ENCODE results near the gene ANXA6. TPM values are rescaled to one million over a fixed set of nuclear protein-coding genes. Genes with fewer than 3 reads are reported as not detected.

The ANXA6 gene
- total and polyA plus RNA-seq, 9 of the 15 experiments (the other 6 are each of a cell fraction or from before 2014, with no cell fraction given) = 0.70 to 13.2 (median 8.3) TPM

GRCh38 chr5:151122828-151123227 lies 34.8 kb downstream of the ANXA6 start (continued):
- TF ChIP-seq MGA (IDR thresholded peaks at IDR 0.05) (peak; percentile 82), JUND (IDR thresholded peaks at IDR 0.05; ENCODE audit: borderline replicate concordance, low read depth, low read length) (peak; percentile 43; the same call in 1 of the 2 replicates), JUND (tag; IDR thresholded peaks at IDR 0.05; ENCODE audit: borderline replicate concordance, low read depth, low read length) (no peak), ZNF280A (IDR thresholded peaks at IDR 0.05; ENCODE audit: low read depth, partially characterized antibody) (no peak), PKNOX1 (IDR thresholded peaks at IDR 0.05) (peak; percentile 68), NFE2 (IDR thresholded peaks at IDR 0.05; ENCODE audit: low read depth) (peak; percentile 55; the same call in 1 of the 2 replicates), POU5F1 (IDR thresholded peaks at IDR 0.05; ENCODE audit: borderline replicate concordance, low read depth, low read length, partially characterized antibody) (no peak), MCM7 (IDR thresholded peaks at IDR 0.05) (no peak), ZNF124 (CRISPR knock-in tag; IDR thresholded peaks at IDR 0.05) (no peak), PBX2 (CRISPR knock-in tag; IDR thresholded peaks at IDR 0.05; ENCODE audit: low read depth) (no peak), PBX2 (tag; conservative IDR thresholded peaks at IDR 0.05; ENCODE audit: low read depth) (peak; percentile 48)
